Osteoblast (primary cell): ENCODE data around the gene ISOC2. TPM values are rescaled to one million over a fixed set of nuclear protein-coding genes. Genes with fewer than 3 reads are reported as not detected.

Experiments used
- DNase-seq: peaks from one replicate; pipeline ENCODE4 v3.0.0; 2011; ENCODE audit warnings: low spot score, mixed read lengths; ENCODE audit not compliant: insufficient read length; ENCODE audit errors: missing footprints
- H2AFZ ChIP-seq: 2 replicates; pipeline ENCODE4 v1.6.0; 2011; ENCODE audit warnings: mild to moderate bottlenecking, low read length
- H3K27ac ChIP-seq: 2 replicates; pipeline ENCODE4 v1.5.1; 2011; ENCODE audit warnings: mild to moderate bottlenecking, low read depth, low read length, moderate library complexity
- H3K27me3 ChIP-seq: 2 replicates; pipeline ENCODE4 v1.6.0; 2012; ENCODE audit warnings: mild to moderate bottlenecking, control low read depth, inconsistent platforms, low read length, moderate library complexity; ENCODE audit not compliant: insufficient read depth
- H3K36me3 ChIP-seq: 2 replicates; pipeline ENCODE4 v1.5.1; 2011; ENCODE audit warnings: mild to moderate bottlenecking, low read length, control low read depth, moderate library complexity; ENCODE audit not compliant: insufficient read depth
- H3K4me1 ChIP-seq: 2 replicates; pipeline ENCODE4 v1.5.1; 2011; ENCODE audit warnings: mild to moderate bottlenecking, low read length, control low read depth, moderate library complexity; ENCODE audit not compliant: insufficient read depth
- H3K4me2 ChIP-seq: 2 replicates; pipeline ENCODE4 v1.6.0; 2011; ENCODE audit warnings: mild to moderate bottlenecking, low read length; ENCODE audit not compliant: insufficient read depth
- H3K4me3 ChIP-seq: fragments of 200-600 bp; sonication (generic); 3 replicates; pipeline ENCODE4 v1.5.1; 2012; ENCODE audit warnings: mild to moderate bottlenecking, low read length, inconsistent platforms; ENCODE audit not compliant: insufficient read depth
- H3K79me2 ChIP-seq: 2 replicates; pipeline ENCODE4 v1.6.0; 2012; ENCODE audit warnings: mild to moderate bottlenecking, low read length, control low read depth, inconsistent platforms; ENCODE audit not compliant: insufficient read depth
- H3K9me3 ChIP-seq: 2 replicates; pipeline ENCODE4 v1.5.1; 2011; ENCODE audit warnings: low read depth, low read length, control low read depth
- H4K20me1 ChIP-seq: 2 replicates; pipeline ENCODE4 v1.6.0; 2012; ENCODE audit warnings: mild to moderate bottlenecking, low read length, control low read depth; ENCODE audit not compliant: insufficient read depth
- total RNA-seq: library from RNA; depleted of rRNA; stranded (reverse); fragments of >200 nt; gene quantifications from 2 replicates; pipeline ENCODE4 v1.2.3, GENCODE V29; 2012
- TF ChIP-seq, protein P1 (sequence below): IDR thresholded peaks from 2 replicates; pipeline ENCODE4 v1.5.1; 2011; ENCODE audit warnings: mild to moderate bottlenecking, low read depth, low read length, moderate library complexity; ENCODE audit errors: extremely low read depth

Gene ISOC2
- total RNA-seq, 1 donor, result 65.1 TPM

DNA sequence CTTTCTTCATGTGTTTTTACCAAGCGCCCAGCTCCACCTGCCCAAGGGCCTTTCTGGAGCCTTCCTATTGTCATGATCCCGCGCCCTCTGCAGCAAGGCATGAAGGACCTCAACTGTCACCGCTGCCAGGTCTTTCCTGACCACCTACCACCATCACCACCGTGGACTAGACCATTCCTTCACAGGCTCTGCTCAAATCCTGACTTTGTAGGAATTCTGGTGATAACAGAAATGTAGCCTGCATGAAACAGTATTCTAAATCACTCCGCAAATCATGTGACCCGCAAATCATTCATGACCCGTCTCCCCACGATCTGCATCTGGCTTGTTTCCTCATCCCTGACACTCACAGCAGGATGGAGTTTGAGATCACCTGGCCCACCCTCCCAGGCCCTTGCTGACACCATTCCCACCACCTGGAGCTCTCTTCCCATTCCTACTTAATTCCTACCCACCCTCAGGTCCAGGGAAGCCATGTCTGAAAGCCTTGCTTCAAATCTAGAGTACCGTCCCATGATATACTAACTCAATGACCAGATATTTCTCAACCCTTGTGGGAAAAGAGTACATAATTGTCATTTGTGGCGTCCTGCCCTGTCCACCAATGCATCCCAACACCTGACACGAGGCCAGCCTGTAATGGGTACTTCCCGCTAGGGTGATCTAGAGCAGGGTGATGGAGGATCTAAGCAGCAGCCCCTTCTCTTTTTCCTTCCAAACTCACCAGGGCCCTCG, 55.2 kb downstream of the ISOC2 start:
- Histone ChIP-seq H3K4me2 (peak overlapping the region; percentile 81), H3K79me2 (peaks cover 45% of the 10 kb centered on the region), H3K4me3 (peak overlapping the region; percentile 87), H4K20me1 (peaks cover 37% of the 10 kb centered on the region), H3K36me3 (peaks cover 41% of the 10 kb centered on the region), H3K27ac (peak overlapping the region; percentile 93), H3K9me3 (no peaks in the 10 kb centered on the region), H3K4me1 (peaks cover 22% of the 10 kb centered on the region), H3K27me3 (peaks cover under 1% of the 10 kb centered on the region), H2AFZ (no peak overlapping the region)
- TF ChIP-seq, protein P1, sequence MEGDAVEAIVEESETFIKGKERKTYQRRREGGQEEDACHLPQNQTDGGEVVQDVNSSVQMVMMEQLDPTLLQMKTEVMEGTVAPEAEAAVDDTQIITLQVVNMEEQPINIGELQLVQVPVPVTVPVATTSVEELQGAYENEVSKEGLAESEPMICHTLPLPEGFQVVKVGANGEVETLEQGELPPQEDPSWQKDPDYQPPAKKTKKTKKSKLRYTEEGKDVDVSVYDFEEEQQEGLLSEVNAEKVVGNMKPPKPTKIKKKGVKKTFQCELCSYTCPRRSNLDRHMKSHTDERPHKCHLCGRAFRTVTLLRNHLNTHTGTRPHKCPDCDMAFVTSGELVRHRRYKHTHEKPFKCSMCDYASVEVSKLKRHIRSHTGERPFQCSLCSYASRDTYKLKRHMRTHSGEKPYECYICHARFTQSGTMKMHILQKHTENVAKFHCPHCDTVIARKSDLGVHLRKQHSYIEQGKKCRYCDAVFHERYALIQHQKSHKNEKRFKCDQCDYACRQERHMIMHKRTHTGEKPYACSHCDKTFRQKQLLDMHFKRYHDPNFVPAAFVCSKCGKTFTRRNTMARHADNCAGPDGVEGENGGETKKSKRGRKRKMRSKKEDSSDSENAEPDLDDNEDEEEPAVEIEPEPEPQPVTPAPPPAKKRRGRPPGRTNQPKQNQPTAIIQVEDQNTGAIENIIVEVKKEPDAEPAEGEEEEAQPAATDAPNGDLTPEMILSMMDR, result no peak
- DNase-seq, result peak; percentile 80

DNA sequence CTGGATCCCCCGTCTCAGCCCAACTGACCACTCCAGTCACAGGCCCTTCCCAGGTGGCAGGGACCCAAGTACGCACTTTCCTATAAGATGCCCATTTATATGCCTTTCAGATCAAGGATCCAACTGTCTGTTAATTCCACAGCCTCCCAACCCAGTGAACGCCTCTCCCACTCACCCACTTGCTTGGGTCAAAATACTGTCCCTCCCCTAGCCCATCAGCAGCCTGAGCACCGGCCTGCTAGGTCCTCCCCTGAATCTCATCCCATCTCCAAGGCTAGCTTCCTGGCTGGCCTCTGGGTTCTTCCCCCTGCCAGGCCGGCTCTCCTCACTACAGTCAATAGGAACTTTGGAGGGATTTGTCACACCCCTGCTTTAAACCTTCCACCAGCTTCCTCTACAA, 55.8 kb downstream of the ISOC2 start:
- peak; percentile 83 for DNase-seq
- Histone ChIP-seq H3K4me1 (peaks cover 22% of the 10 kb centered on the region), H3K9me3 (no peaks in the 10 kb centered on the region), H3K27ac (peak overlapping the region; percentile 15), H4K20me1 (peaks cover 42% of the 10 kb centered on the region), H3K4me3 (peak overlapping the region; percentile 87), H3K4me2 (peak overlapping the region; percentile 81), H3K27me3 (no peaks in the 10 kb centered on the region), H3K36me3 (peaks cover 46% of the 10 kb centered on the region), H2AFZ (no peak overlapping the region), H3K79me2 (peaks cover 45% of the 10 kb centered on the region)
- TF ChIP-seq, protein P1, result no peak

Other genes starting within 250 kb of the ISOC2 start
- gene TMEM86B, start 232.9 kb downstream of the ISOC2 start, total RNA-seq, result 1.5 and 2.5 TPM in 2 replicates
- 27.1 and 32.6 TPM in 2 replicates for gene PPP6R1, start 202.6 kb downstream of the ISOC2 start, total RNA-seq
- 20.6 and 26.4 TPM in 2 replicates for gene HSPBP1, start 181.5 kb downstream of the ISOC2 start, total RNA-seq
- gene BRSK1, start 177.6 kb downstream of the ISOC2 start, total RNA-seq, result 1.8 and 4.0 TPM in 2 replicates
- under 0.01 and 0.29 TPM in 2 replicates for gene TMEM150B, start 136.3 kb downstream of the ISOC2 start, total RNA-seq
- gene KMT5C, start 121.8 kb downstream of the ISOC2 start, total RNA-seq, result 9.7 and 10.9 TPM in 2 replicates
- not detected in 2 replicates for gene COX6B2, start 106.9 kb downstream of the ISOC2 start, total RNA-seq
- gene GARIN5B, start 98.4 kb downstream of the ISOC2 start, total RNA-seq, result not detected in 2 replicates
- 0.36 and 1.2 TPM in 2 replicates for gene IL11, start 91.2 kb downstream of the ISOC2 start, total RNA-seq
- not detected in 2 replicates for gene TMEM190, start 84.8 kb downstream of the ISOC2 start, total RNA-seq
- gene TMEM238, start 77.3 kb downstream of the ISOC2 start, total RNA-seq, result 0.29 TPM in 1 of 2 replicates, not detected in the other
- gene RPL28, start 75.7 kb downstream of the ISOC2 start, total RNA-seq, result 223 and 310 TPM in 2 replicates
- 37.3 and 66.9 TPM in 2 replicates for gene UBE2S, start 53.9 kb downstream of the ISOC2 start, total RNA-seq
- gene SHISA7, start 18.3 kb downstream of the ISOC2 start, total RNA-seq, result not detected in 2 replicates
- not detected in 2 replicates for gene C19orf85, start 3.1 kb upstream of the ISOC2 start, total RNA-seq
- gene ZNF628, start 15.0 kb upstream of the ISOC2 start, total RNA-seq, result 1.5 and 2.9 TPM in 2 replicates
- gene NAT14, start 23.5 kb upstream of the ISOC2 start, total RNA-seq, result 8.3 and 11.2 TPM in 2 replicates
- 22.7 and 77.4 TPM in 2 replicates for gene SSC5D, start 26.8 kb upstream of the ISOC2 start, total RNA-seq
- not detected in 2 replicates for gene SBK2, start 75.5 kb upstream of the ISOC2 start, total RNA-seq
- gene SBK3, start 83.9 kb upstream of the ISOC2 start, total RNA-seq, result not detected in 2 replicates
- 6.9 and 7.4 TPM in 2 replicates for gene ZNF579, start 119.2 kb upstream of the ISOC2 start, total RNA-seq
- 2.9 and 3.6 TPM in 2 replicates for gene FIZ1, start 137.9 kb upstream of the ISOC2 start, total RNA-seq
- 11.2 TPM in 2 replicates for gene ZNF524, start 138.6 kb upstream of the ISOC2 start, total RNA-seq
- 1.4 and 1.5 TPM in 2 replicates for gene ZNF865, start 144.0 kb upstream of the ISOC2 start, total RNA-seq
- gene ZNF784, start 162.9 kb upstream of the ISOC2 start, total RNA-seq, result 6.5 and 8.7 TPM in 2 replicates
- gene ZNF580, start 179.4 kb upstream of the ISOC2 start, total RNA-seq, result 6.5 and 8.3 TPM in 2 replicates
- 25.7 and 28.6 TPM in 2 replicates for gene ZNF581, start 182.0 kb upstream of the ISOC2 start, total RNA-seq
- 10.5 and 13.3 TPM in 2 replicates for gene CCDC106, start 186.6 kb upstream of the ISOC2 start, total RNA-seq
- 64.5 and 70.2 TPM in 2 replicates for gene U2AF2, start 193.4 kb upstream of the ISOC2 start, total RNA-seq
- gene EPN1, start 213.6 kb upstream of the ISOC2 start, total RNA-seq, result 25.0 and 31.5 TPM in 2 replicates